Stimulated activated CD8-positive, alpha-beta memory T cell treated with anti-CD3 and anti-CD28 coated beads, Interleukin-12 subunit alpha, Interleukin-12 subunit beta, amount 100 ng/mL, for 24 hours (primary cell): Measurements from ENCODE around the gene MMP2.

ENCODE experiments used
- DNase-seq: peaks from one replicate; pipeline ENCODE4 v3.0.0-alpha.2; 2020; ENCODE audit errors: extremely low read depth

MMP2 gene

DNA sequence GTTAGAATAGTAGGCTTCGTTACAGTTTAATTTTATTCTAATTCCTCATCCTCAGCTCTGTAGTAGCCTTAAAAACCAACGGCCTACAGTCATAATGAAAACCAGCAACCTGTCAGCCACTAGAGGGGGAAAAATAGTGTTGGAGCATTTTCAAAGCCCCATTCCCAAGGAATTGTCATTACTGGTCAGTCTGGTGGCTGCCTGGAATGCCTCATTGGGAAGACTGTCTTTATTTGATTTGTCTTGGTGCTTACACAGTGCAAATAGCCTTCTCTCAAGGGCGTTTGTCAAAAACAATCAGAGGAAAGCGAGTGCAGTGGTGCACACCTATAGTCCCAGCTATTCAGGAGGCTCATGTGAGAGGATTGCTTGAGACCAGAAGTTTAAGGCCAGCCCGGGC, 34.6 kb downstream of the MMP2 start:
- no peak for DNase-seq

- no peak for DNase-seq
Observed at GRCh38 chr16:55515111-55515510, 36.1 kb downstream of the MMP2 start.

DNA sequence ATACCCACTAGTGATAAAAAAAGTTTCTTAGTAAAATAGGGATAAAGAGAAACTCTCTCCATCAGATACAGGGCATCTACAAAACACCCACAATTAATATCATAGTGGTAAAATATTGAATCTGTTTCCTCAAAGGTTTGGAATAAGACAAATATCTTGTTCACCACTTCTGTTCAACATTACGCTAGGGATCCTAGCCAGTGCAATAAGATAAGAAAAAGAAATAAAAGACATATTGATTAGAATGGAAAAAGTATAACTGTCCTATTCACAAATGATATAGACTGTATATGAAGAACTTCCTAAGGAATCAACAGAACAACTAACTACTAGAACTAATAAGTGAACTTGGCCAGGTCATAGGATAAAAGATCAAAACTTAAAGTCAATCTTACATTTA, 42.8 kb downstream of the MMP2 start:
- DNase-seq: no peak

GRCh38 chr16:55526441-55526840, 47.4 kb downstream of the MMP2 start:
- no peak for DNase-seq

DNA sequence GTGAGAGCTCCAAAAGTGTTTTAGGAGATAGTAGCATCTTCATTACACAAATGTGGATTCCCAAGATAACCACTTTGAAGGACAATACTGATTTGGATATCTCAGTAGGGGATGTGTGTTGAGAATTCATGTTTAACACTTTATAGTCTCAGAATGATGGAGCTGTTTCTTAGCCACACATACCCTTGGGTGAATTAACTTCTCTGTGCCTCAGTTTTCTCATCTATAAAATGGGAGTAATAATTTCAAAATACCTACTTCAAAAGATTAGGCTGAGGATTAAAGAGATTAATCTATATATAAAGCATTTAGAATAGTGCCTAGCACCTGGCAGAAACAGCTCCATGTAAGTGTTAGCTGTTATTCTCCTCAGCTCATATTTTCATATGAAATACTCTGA, 48.9 kb downstream of the MMP2 start:
- no peak for DNase-seq

DNA sequence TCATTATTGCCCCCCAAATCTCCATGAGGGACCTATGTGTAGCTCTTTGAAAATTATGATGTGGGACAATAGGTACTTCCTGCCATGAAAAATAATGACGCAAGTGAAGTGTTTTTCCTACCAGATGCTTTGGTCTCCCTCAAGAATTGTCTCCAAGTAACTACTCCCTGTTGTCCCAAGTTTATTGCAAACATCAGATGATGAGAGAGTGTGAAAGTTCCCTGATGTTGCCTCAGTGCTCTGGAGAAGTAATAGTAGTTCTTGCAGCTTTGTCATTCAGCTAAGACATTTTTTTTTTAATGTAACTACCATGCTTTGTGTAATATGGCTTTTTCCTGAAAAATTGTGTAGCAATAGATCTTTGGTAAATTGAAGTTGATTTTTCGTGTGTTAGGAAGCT, 50.0 kb downstream of the MMP2 start:
- no peak for DNase-seq

DNA sequence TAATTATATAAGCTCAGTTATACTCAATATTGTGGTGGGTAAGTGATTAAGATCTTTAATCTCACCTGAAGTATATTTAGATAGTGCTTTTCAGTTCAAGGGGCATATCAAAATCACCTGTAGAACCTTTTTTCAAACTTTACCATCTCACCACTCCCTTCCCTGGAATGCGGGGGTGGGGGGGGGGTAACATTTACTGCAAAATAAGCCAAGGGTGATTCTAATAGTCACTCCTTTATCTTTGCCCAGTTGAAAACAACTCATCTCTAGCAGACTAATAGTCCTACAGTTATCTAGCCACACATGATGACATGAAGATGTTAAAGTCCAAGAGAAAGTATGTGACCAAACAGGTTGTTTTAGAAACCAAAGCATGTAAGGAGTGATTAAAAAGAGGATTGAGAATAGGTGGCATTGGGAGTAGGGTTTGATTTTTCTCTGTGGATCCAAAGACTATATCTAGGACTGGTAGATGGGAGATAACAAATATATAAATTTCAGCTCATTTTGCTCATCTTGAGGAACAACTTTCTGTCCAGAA, 51.4 kb downstream of the MMP2 start:
- DNase-seq: no peak

- DNase-seq: no peak
Observed at GRCh38 chr16:55532227-55532626, 53.2 kb downstream of the MMP2 start.

DNA sequence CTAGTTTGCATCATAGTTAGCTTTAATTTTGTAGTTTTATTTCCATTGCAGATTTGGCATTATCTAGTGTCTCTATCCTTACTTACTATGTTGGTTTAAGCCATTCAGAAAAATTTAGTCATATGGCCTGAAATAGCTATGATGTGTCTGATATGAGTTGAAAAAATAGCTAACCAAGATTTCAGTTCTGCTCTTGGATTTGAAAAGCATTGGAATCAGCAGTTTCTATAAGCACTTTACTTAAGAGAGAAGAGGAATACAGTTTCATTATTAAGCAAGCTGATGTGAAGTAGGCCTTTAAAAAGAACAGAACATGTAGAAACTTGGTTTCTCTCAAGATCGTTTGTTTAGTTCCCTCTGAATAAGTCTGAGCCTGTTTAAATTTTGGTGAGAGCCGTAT, 55.8 kb downstream of the MMP2 start:
- DNase-seq: no peak

DNA sequence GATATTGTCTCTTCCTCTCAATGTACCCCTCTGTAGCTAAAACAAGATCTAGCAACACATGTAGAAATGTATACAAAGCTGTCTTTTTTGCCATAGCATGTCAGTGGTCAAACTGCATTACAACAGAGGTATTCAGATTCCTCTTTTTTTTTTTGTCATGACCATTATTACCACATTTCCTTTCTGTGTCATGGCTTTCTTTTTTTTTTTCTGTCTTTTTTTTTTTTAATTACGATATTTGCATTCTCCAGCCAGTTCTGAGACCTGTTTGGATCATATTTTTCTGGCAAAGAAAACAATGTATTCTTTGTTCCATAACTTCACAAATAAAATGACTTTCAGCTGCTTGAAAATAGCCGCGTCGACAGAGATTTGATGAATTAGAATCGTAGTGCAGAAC, 60.1 kb downstream of the MMP2 start:
- no peak for DNase-seq

DNA sequence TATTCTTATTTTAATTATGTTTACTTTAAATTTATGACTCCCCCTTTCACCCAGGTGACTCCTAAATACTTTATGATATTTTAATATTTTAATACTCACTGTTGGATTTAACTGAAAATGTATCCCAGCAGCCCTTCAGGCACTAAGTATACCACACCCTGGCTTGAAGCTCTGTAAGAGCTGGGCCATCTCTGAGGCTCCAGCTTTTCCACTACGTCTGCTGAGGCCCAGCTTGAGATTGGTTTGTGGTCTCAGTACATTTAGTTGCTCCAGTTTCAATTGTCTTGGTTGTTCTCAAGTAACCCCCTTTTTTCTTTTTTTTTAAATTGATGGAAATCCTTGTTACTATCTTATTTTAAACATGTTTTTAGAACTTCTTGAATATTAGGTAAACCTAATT, 60.5 kb downstream of the MMP2 start:
- DNase-seq: no peak

DNA sequence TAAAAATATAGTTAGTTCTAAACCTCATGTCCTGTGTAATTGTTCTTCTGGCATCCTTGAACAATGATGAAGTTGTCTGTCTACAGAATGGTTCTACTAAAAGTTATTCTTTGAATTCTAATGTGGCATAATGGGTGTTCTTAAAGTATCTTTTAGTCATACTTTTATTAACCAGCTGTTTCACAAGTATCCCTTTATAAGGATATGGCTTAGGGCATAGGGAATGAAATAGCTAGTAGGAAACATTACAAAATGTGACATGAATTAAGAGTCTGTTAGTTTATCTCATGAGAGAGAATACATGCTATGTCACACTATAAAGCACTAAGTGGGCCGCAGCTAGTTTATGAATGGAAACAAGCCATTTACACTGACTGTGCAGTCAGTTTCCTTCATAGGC, 61.2 kb downstream of the MMP2 start:
- no peak for DNase-seq

DNA sequence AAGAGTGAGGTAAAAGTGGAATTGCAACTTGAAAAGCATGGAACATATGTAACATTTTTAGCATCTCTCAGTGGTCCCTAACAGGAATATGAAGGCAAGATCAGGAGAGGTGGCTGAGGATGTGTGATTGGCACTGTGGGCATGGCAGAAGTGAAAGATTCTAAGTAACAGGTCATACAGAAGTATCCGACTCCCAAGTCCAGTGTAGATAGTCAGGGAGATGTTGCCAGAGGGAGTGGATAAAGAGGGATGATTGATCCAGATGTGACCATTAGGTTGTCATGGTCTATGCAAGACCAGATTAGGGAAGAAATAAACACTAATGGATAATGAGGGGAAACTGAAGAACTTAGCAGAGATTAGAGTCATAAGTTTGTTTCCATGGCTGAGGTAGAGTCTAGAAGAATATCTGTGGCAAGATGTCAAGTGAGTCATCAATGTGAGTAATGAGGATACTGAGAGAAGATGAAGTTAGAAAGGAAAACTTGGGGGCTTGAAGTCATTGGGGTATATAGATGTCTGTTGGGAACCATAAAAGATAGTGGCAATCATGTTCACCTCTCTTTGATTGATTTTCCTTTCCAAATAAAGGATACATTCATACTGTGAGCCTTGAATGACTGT, 63.6 kb downstream of the MMP2 start:
- no peak for DNase-seq

DNA sequence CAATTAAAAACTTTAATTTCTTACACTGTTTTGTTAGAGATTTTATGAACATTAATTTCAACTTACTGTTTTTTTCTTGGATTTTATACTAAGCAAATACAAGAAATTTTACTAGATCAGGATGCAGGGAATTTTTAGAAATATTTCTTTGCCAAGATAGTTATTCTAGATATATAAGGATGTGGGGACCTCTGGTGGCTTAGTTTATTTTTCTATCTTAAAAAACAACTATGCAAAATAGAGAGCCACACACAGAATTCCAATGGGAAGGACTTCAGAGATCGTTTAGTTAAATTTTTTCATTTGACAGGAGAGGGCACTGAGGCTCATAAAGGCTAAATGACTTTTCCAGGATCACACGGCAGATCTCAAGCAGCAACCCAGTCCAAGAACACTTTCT, 64.5 kb downstream of the MMP2 start:
- DNase-seq: no peak

- DNase-seq: no peak
Observed at GRCh38 chr16:55552621-55553020, 73.6 kb downstream of the MMP2 start.

DNA sequence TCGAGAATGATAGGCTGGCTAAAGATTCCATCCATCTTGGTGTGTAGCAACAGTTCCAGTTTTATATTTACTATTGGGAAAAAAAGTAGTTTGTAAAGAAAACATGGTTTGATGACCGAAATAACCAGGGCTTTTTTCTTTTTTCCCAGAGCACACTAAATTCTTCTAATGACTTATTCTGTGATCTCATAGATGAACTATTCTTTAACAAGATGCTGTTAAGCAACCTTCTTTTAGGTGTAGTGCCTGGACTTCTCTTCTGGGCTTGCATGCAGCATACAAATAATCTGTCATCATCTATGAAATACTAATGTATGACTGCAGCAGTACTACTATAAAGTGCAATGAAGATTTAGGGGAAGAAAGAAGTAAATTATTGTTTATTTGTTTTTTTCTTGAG, 76.4 kb downstream of the MMP2 start:
- no peak for DNase-seq
